ENCODE measurements around the gene SLC4A4.

Gene SLC4A4

DNA sequence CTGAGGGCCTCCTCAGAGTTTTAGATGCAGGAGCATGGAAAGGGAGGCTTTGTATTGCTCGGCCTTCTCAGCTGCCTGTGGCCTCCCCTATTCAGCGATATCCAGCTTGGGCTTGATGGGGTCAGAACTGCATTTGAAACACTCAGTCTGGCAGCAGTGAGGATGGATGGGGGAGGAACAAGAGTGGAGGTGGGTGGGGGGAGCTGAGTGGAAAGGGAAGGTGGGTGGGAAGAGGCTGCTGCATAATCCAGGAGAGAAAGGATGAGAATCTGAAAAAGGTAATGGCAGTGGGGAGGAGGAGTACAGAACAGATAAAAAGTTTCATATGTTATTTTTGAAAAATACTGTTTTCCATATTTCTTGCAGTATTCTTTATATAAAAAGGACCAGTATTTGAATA is 202.7 kb downstream of the SLC4A4 start:
- Histone ChIP-seq H3K36me3 (ENCODE audit: low read depth) (no peaks in the 10 kb centered on the region), H3K9me3 (ENCODE audit: severe bottlenecking) (no peaks in the 10 kb centered on the region), H3K27ac (ENCODE audit: poor library complexity, severe bottlenecking) (no peak overlapping the region), H3K27me3 (ENCODE audit: insufficient read depth, poor library complexity, severe bottlenecking) (no peaks in the 10 kb centered on the region), H3K4me3 (ENCODE audit: severe bottlenecking) (no peak overlapping the region), H3K4me1 (ENCODE audit: insufficient read depth, poor library complexity, severe bottlenecking) (no peaks in the 10 kb centered on the region)
- DNase-seq (ENCODE audit: low spot score) (no peak), ATAC-seq (ENCODE audit: low read depth) (no peak)
- no peak for TF ChIP-seq CTCF (IDR thresholded peaks at IDR 0.05; ENCODE audit: poor library complexity, severe bottlenecking)

- no peak overlapping the region for H3K27ac ChIP-seq (ENCODE audit: poor library complexity, severe bottlenecking)
- no peak for DNase-seq (ENCODE audit: low spot score)
- H3K36me3 ChIP-seq (ENCODE audit: low read depth) = no peaks in the 10 kb centered on the region
- ATAC-seq (ENCODE audit: low read depth) = no peak
- H3K9me3 ChIP-seq (ENCODE audit: severe bottlenecking) = no peaks in the 10 kb centered on the region
- TF ChIP-seq CTCF (IDR thresholded peaks at IDR 0.05; ENCODE audit: poor library complexity, severe bottlenecking) = no peak
- no peak overlapping the region for H3K4me3 ChIP-seq (ENCODE audit: severe bottlenecking)
- no peaks in the 10 kb centered on the region for H3K4me1 ChIP-seq (ENCODE audit: insufficient read depth, poor library complexity, severe bottlenecking)
- no peaks in the 10 kb centered on the region for H3K27me3 ChIP-seq (ENCODE audit: insufficient read depth, poor library complexity, severe bottlenecking)
Measured at GRCh38 chr4:71545168-71545567, 206.3 kb downstream of the SLC4A4 start.

GRCh38 chr4:71549516-71550160 is 210.8 kb downstream of the SLC4A4 start:
- ATAC-seq (ENCODE audit: low read depth) = no peak

GRCh38 chr4:71550220-71551165 is 211.7 kb downstream of the SLC4A4 start:
- Histone ChIP-seq H3K9me3 (ENCODE audit: severe bottlenecking) (no peaks in the 10 kb centered on the region), H3K4me3 (ENCODE audit: severe bottlenecking) (no peak overlapping the region), H3K27me3 (ENCODE audit: insufficient read depth, poor library complexity, severe bottlenecking) (no peaks in the 10 kb centered on the region), H3K4me1 (ENCODE audit: insufficient read depth, poor library complexity, severe bottlenecking) (no peaks in the 10 kb centered on the region), H3K36me3 (ENCODE audit: low read depth) (no peaks in the 10 kb centered on the region), H3K27ac (ENCODE audit: poor library complexity, severe bottlenecking) (no peak overlapping the region)
- no peak for TF ChIP-seq CTCF (IDR thresholded peaks at IDR 0.05; ENCODE audit: poor library complexity, severe bottlenecking)
- ATAC-seq (ENCODE audit: low read depth) (no peak), DNase-seq (ENCODE audit: low spot score) (no peak)

More at GRCh38 chr4:71549516-71550160, 210.8 kb downstream of the SLC4A4 start:
- H3K9me3 ChIP-seq (ENCODE audit: severe bottlenecking) = no peaks in the 10 kb centered on the region
- no peak for TF ChIP-seq CTCF (IDR thresholded peaks at IDR 0.05; ENCODE audit: poor library complexity, severe bottlenecking)
- DNase-seq (ENCODE audit: low spot score) = no peak
- no peaks in the 10 kb centered on the region for H3K4me1 ChIP-seq (ENCODE audit: insufficient read depth, poor library complexity, severe bottlenecking)
- no peak overlapping the region for H3K4me3 ChIP-seq (ENCODE audit: severe bottlenecking)
- H3K27ac ChIP-seq (ENCODE audit: poor library complexity, severe bottlenecking) = no peak overlapping the region
- H3K36me3 ChIP-seq (ENCODE audit: low read depth) = no peaks in the 10 kb centered on the region
- no peaks in the 10 kb centered on the region for H3K27me3 ChIP-seq (ENCODE audit: insufficient read depth, poor library complexity, severe bottlenecking)
